ENCODE data around the gene DIRAS1. TPM values are rescaled to one million over a fixed set of nuclear protein-coding genes. Genes with fewer than 3 reads are reported as not detected.

The DIRAS1 gene
- total and polyA plus RNA-seq, 2 of the 8 experiments (the other 6 are each of a cell fraction or from before 2014, with no cell fraction given): 20.2 to 22.3 TPM

DNA sequence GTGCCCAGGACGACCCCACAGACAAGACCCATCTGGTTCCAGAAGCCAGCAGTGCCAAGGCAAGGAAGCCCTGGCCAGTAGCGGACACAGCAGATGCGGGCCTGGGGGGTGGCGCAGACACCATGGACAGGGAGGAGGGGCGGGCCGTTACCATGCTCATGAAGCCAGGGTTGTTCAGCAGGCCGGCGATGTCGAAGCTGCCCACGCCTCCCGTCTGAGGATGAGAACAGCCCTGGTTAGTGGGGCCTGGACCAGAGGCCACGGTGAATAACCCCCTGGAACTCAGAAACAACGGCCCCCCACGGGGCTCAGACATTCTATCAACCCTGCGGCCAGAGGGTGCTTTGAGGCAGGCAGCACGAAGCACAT, 40.1 kb upstream of the DIRAS1 start (continued):
- TF ChIP-seq TAF1 (IDR thresholded peaks at IDR 0.05; ENCODE audit: low read depth, low read length) (no peak), CEBPB (IDR thresholded peaks at IDR 0.05; ENCODE audit: low read depth, low read length) (no peak), BRCA1 (IDR thresholded peaks at IDR 0.05; ENCODE audit: low read depth, low read length) (no peak)

All from H1 (cell line).